HCT116 (cell line): ENCODE data around the gene SCNN1B. TPM values are rescaled to one million over a fixed set of nuclear protein-coding genes. Genes with fewer than 3 reads are reported as not detected.

Experiments
- ATAC-seq: fragments of 200-7000 bp; cut with Tn5 transposase; 2 replicates; pipeline ENCODE4 v1.9.1; 2020; ENCODE audit warnings: mild to moderate bottlenecking, moderate library complexity
- BruUV-seq: library from RNA; stranded (reverse); fragments of 400-500 nt; replicated peaks from 2 replicates; lab custom pipeline; 2021; lab: Mats Ljungman, UMichigan
- CTCF ChIA-PET: fragments of 300-600 bp; sonication (Branson Sonifier 250); formaldehyde crosslinking; loops from one replicate; lab custom pipeline; 2021; ENCODE audit warnings: antibody characterized with exemption; lab: Charles Lee
- POLR2A ChIA-PET: fragments of 300-600, 350-600 bp; sonication (Branson Sonifier 250); formaldehyde crosslinking; loops from one replicate; lab custom pipeline; 2021; ENCODE audit warnings: antibody characterized with exemption; lab: Charles Lee
- RAD21 ChIA-PET, 2 experiments: fragments of 300-600 bp; sonication (Branson Sonifier 250); formaldehyde crosslinking; loops; one replicate each; lab custom pipeline; 2023; ENCODE audit warnings: low total read pairs in 2 of 2; ENCODE audit not compliant: uncharacterized antibody in 2 of 2, unreplicated experiment in 2 of 2, low non-redundant PET in 1 of 2; lab: Charles Lee
- DNase-seq: peaks from one replicate; pipeline ENCODE4 v3.0.0-alpha.2; 2010; ENCODE audit warnings: low read depth, low spot score
- H2AFZ ChIP-seq: fragments of 200-600 bp; shearing (Covaris generic), sonication (generic); 2 replicates; pipeline ENCODE4 v1.6.1; 2017; ENCODE audit warnings: low read depth, mixed run types, mixed read lengths, antibody characterized with exemption, low read length; ENCODE audit not compliant: poor library complexity, severe bottlenecking
- H3K27ac ChIP-seq: 2 replicates; pipeline ENCODE4 v1.5.1; 2012; ENCODE audit warnings: low read depth, low read length
- H3K27me3 ChIP-seq: fragments of 200-600 bp; sonication (generic); 2 replicates; pipeline ENCODE4 v1.6.1; 2016; ENCODE audit warnings: mixed run types, low read length, mixed read lengths; ENCODE audit not compliant: insufficient read depth
- H3K36me3 ChIP-seq, 2 experiments: fragments of 200-500 bp in 1 of 2; fragments of 200-600 bp in 1 of 2; sonication (Bioruptor generic) in 1 of 2; sonication (generic) in 1 of 2; 2 replicates each; pipeline versions ENCODE4 v1.5.1 to v1.6.1; 2014 to 2016; ENCODE audit warnings: low read length in 2 of 2, inconsistent platforms in 1 of 2, mixed read lengths in 1 of 2, mixed run types in 1 of 2; ENCODE audit not compliant: insufficient read depth in 2 of 2, control insufficient read depth in 1 of 2
- H3K4me1 ChIP-seq, 2 experiments: fragments of 200-600 bp in 1 of 2; sonication (generic) in 1 of 2; 2 replicates each; pipeline versions ENCODE4 v1.5.1 to v1.6.1; 2012 to 2017; ENCODE audit warnings: low read length in 2 of 2, inconsistent platforms in 1 of 2, mild to moderate bottlenecking in 1 of 2, mixed read lengths in 1 of 2, mixed run types in 1 of 2, moderate library complexity in 1 of 2; ENCODE audit not compliant: insufficient read depth in 2 of 2, control insufficient read depth in 1 of 2
- H3K4me2 ChIP-seq: fragments of 200-600 bp; sonication (generic); 2 replicates; pipeline ENCODE4 v1.6.1; 2017; ENCODE audit warnings: mixed run types, low read length, mixed read lengths
- H3K4me3 ChIP-seq, 2 experiments: fragments of 200-600 bp in 1 of 2; sonication (generic) in 1 of 2; replicated peaks in 1 of 2; 2 replicates each; pipeline ENCODE4 v1.5.1; 2011 to 2016; ENCODE audit warnings: low read length in 2 of 2, control low read depth in 1 of 2, low read depth in 1 of 2, mild to moderate bottlenecking in 1 of 2, mixed read lengths in 1 of 2, mixed run types in 1 of 2
- H3K79me2 ChIP-seq: fragments of 200-600 bp; sonication (generic); 2 replicates; pipeline ENCODE4 v1.6.1; 2017; ENCODE audit warnings: mild to moderate bottlenecking, mixed run types, low read length, moderate library complexity, mixed read lengths; ENCODE audit not compliant: insufficient read depth
- H3K9ac ChIP-seq: fragments of 200-600 bp; sonication (generic); 2 replicates; pipeline ENCODE4 v1.6.1; 2016; ENCODE audit warnings: low read length, mixed read lengths
- H3K9me2 ChIP-seq: fragments of 200-600 bp; sonication (generic), shearing (Covaris generic); 2 replicates; pipeline ENCODE4 v1.6.1; 2017; ENCODE audit warnings: mixed run types, mild to moderate bottlenecking, moderate library complexity; ENCODE audit not compliant: insufficient read depth
- H3K9me3 ChIP-seq, 2 experiments: fragments of 200-500 bp in 1 of 2; fragments of 200-600 bp in 1 of 2; sonication (Bioruptor generic) in 1 of 2; sonication (generic) in 1 of 2; 2 replicates each; pipeline ENCODE4 v1.6.1; 2014 to 2017; ENCODE audit warnings: low read length in 2 of 2, mixed read lengths in 2 of 2, inconsistent platforms in 1 of 2, low read depth in 1 of 2, mild to moderate bottlenecking in 1 of 2, mixed run types in 1 of 2, moderate library complexity in 1 of 2; ENCODE audit not compliant: control insufficient read depth in 1 of 2, insufficient read depth in 1 of 2
- H4K20me1 ChIP-seq: fragments of 200-600 bp; sonication (generic), shearing (Covaris generic); 2 replicates; pipeline ENCODE4 v1.6.1; 2017; ENCODE audit warnings: mixed run types, mild to moderate bottlenecking, moderate library complexity; ENCODE audit not compliant: insufficient read depth
- CEBPB ChIP-seq: IDR thresholded peaks from 2 replicates; pipeline ENCODE4 v1.6.1; 2012; ENCODE audit warnings: low read depth
- EGR1 ChIP-seq: IDR thresholded peaks from 2 replicates; pipeline ENCODE4 v1.6.1; 2012; ENCODE audit warnings: low read depth
- EZH2 ChIP-seq: fragments of 200-600 bp; sonication (generic); IDR thresholded peaks from 2 replicates; pipeline ENCODE4 v1.6.1; 2017; ENCODE audit warnings: antibody characterized with exemption, mixed run types
- FOSL1 ChIP-seq: IDR thresholded peaks from 2 replicates; pipeline ENCODE4 v1.6.1; 2012; ENCODE audit warnings: low read depth
- JUND ChIP-seq: IDR thresholded peaks from 2 replicates; pipeline ENCODE4 v1.6.1; 2012
- POLR2A ChIP-seq: IDR thresholded peaks from 2 replicates; pipeline ENCODE4 v1.7.0; 2011; ENCODE audit warnings: borderline replicate concordance; ENCODE audit not compliant: insufficient read depth, insufficient read length; ENCODE audit errors: extremely low read depth
- SRF ChIP-seq: IDR thresholded peaks from 2 replicates; pipeline ENCODE4 v1.6.1; 2012; ENCODE audit warnings: low read depth
- ZFX ChIP-seq: fragments of 450-650 bp; IDR thresholded peaks from 2 replicates; pipeline ENCODE4 v1.6.1; 2017
- ZNF274 ChIP-seq: fragments of 200-500 bp; sonication (Bioruptor generic); IDR thresholded peaks from 2 replicates; pipeline ENCODE4 v1.6.1; 2014; ENCODE audit warnings: mild to moderate bottlenecking, low read depth, low read length, inconsistent platforms
- intact Hi-C: fragments of 100-400 bp; cut with micrococcal nuclease; formaldehyde crosslinking; loops from 2 replicates; pipeline ENCODE4 v1.10.0; 2022
- total RNA-seq: library from RNA; stranded (reverse); gene quantifications from one replicate; pipeline ENCODE4 v1.2.1, GENCODE V29; 2021; ENCODE audit not compliant: unreplicated experiment
- TF ChIP-seq, protein P1 (sequence below), 3 experiments: fragments of 200-600 bp in 1 of 3; sonication (generic) in 1 of 3; IDR thresholded peaks in 2 of 3; conservative IDR thresholded peaks in 1 of 3; 2 replicates each; pipeline ENCODE4 v1.5.1; 2012 to 2017; ENCODE audit warnings: low read depth in 2 of 3, low read length in 2 of 3, antibody characterized with exemption in 1 of 3, borderline replicate concordance in 1 of 3, control low read depth in 1 of 3, mild to moderate bottlenecking in 1 of 3, mixed read lengths in 1 of 3, mixed run types in 1 of 3, moderate library complexity in 1 of 3; ENCODE audit not compliant: insufficient read depth in 1 of 3
- TF ChIP-seq, protein P2 (sequence below): IDR thresholded peaks from 2 replicates; pipeline ENCODE4 v1.6.1; 2012

The SCNN1B gene
- total RNA-seq, 1 experiment from 2014 or later: 0.37 TPM

DNA sequence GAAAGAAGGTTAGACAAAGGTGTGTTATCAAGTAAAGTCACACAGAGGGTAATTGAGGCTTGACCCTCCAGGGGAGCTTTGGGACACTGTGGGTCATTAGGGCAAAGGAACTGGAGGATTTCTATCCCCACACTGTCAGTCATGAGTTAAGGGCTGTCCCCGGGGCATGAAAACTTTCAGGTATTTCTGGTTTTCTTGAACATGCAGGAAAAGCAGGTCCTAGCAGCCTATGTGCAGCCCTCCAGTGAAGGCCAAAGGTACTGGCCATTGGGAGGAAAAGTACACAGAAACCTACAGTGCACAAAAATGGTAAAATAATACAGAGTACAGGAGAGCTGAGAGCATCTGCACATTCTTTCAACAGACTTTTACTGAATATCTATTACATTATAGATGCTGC lies 44.4 kb upstream of the SCNN1B start:
- no TSS peak for BruUV-seq
- H2AFZ ChIP-seq: no peak overlapping the region
- no peak for ATAC-seq
- RAD21 ChIA-PET: no interaction called here
- no peaks in the 10 kb centered on the region for H3K9me3 ChIP-seq
- no peaks in the 10 kb centered on the region for H3K4me1 ChIP-seq
- POLR2A ChIA-PET: interaction anchor here (0.6 kb wide), 1 partner anchor 28 kb away, joined by 3 read pairs; no protein-coding TSS in a partner anchor
- no peak overlapping the region for H3K27ac ChIP-seq
- H3K9me2 ChIP-seq: no peaks in the 10 kb centered on the region
- no peak overlapping the region for H3K4me2 ChIP-seq
- DNase-seq: no peak
- TF ChIP-seq, protein P1, sequence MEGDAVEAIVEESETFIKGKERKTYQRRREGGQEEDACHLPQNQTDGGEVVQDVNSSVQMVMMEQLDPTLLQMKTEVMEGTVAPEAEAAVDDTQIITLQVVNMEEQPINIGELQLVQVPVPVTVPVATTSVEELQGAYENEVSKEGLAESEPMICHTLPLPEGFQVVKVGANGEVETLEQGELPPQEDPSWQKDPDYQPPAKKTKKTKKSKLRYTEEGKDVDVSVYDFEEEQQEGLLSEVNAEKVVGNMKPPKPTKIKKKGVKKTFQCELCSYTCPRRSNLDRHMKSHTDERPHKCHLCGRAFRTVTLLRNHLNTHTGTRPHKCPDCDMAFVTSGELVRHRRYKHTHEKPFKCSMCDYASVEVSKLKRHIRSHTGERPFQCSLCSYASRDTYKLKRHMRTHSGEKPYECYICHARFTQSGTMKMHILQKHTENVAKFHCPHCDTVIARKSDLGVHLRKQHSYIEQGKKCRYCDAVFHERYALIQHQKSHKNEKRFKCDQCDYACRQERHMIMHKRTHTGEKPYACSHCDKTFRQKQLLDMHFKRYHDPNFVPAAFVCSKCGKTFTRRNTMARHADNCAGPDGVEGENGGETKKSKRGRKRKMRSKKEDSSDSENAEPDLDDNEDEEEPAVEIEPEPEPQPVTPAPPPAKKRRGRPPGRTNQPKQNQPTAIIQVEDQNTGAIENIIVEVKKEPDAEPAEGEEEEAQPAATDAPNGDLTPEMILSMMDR (IDR thresholded peaks at IDR 0.05 in 2 of 3, conservative IDR thresholded peaks at IDR 0.05 in 1 of 3; ENCODE audit: borderline replicate concordance in 1 of 3, insufficient read depth in 1 of 3, low read depth in 2 of 3, low read length in 2 of 3): no peak
- TF ChIP-seq EZH2 (no peak), ZFX (no peak), EGR1 (no peak), ZNF274 (no peak), CEBPB (no peak), JUND (no peak), POLR2A (no peak), SRF (no peak), FOSL1 (no peak)
- TF ChIP-seq, protein P2, sequence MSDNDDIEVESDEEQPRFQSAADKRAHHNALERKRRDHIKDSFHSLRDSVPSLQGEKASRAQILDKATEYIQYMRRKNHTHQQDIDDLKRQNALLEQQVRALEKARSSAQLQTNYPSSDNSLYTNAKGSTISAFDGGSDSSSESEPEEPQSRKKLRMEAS: no peak
- no peaks in the 10 kb centered on the region for H3K79me2 ChIP-seq
- CTCF ChIA-PET: no interaction called here
- peaks cover 6% of the 10 kb centered on the region; the same call in 1 of the 2 replicates for H3K27me3 ChIP-seq
- no peak overlapping the region for H3K4me3 ChIP-seq
- H4K20me1 ChIP-seq: no peaks in the 10 kb centered on the region
- H3K9ac ChIP-seq: no peak overlapping the region
- intact Hi-C loops: no loop called here
- no peaks in the 10 kb centered on the region; a peak in 1 of 4 replicates for H3K36me3 ChIP-seq
